Mesendoderm (in vitro differentiated cells): ENCODE data around the gene OTOS.

Experiments used
- DNase-seq: peaks from one replicate; pipeline ENCODE4 v3.0.0; 2013
- H2AK5ac ChIP-seq: 2 replicates; pipeline ENCODE4 v1.6.1; 2013; ENCODE audit warnings: low read length, inconsistent platforms
- H2BK120ac ChIP-seq: 2 replicates; pipeline ENCODE4 v1.6.1; 2013; ENCODE audit warnings: low read depth, mild to moderate bottlenecking, low read length, moderate library complexity, mixed read lengths
- H2BK15ac ChIP-seq: replicated peaks from 2 replicates; pipeline ENCODE4 v1.6.1; 2013; ENCODE audit warnings: low read depth, mild to moderate bottlenecking, moderate library complexity
- H2BK5ac ChIP-seq: 2 replicates; pipeline ENCODE4 v1.6.1; 2013; ENCODE audit warnings: low read length, inconsistent platforms
- H3K18ac ChIP-seq: 2 replicates; pipeline ENCODE4 v1.6.1; 2013; ENCODE audit warnings: mild to moderate bottlenecking, low read length, mixed read lengths
- H3K23ac ChIP-seq: one replicate; pipeline ENCODE4 v1.6.1; 2013; ENCODE audit warnings: low read length
- H3K27ac ChIP-seq: 2 replicates; pipeline ENCODE4 v1.5.1; 2013; ENCODE audit warnings: low read depth, mild to moderate bottlenecking, inconsistent platforms, low read length, moderate library complexity
- H3K27me3 ChIP-seq: 2 replicates; pipeline ENCODE4 v1.6.1; 2013; ENCODE audit warnings: low read length, control low read depth, mild to moderate bottlenecking, inconsistent platforms; ENCODE audit not compliant: insufficient read depth, poor library complexity
- H3K36me3 ChIP-seq: 2 replicates; pipeline ENCODE4 v1.6.1; 2013; ENCODE audit warnings: low read length, inconsistent platforms; ENCODE audit not compliant: control insufficient read depth, insufficient read depth
- H3K4ac ChIP-seq: one replicate; pipeline ENCODE4 v1.6.1; 2013; ENCODE audit warnings: low read depth, mild to moderate bottlenecking, low read length, moderate library complexity
- H3K4me1 ChIP-seq: 2 replicates; pipeline ENCODE4 v1.6.1; 2013; ENCODE audit warnings: low read depth, low read length, inconsistent platforms; ENCODE audit not compliant: control insufficient read depth
- H3K4me2 ChIP-seq: 2 replicates; pipeline ENCODE4 v1.6.1; 2013; ENCODE audit warnings: low read length
- H3K4me3 ChIP-seq: 2 replicates; pipeline ENCODE4 v1.5.1; 2013; ENCODE audit warnings: mild to moderate bottlenecking, low read length
- H3K56ac ChIP-seq: one replicate; pipeline ENCODE4 v1.6.1; 2013; ENCODE audit warnings: low read length
- H3K79me1 ChIP-seq: 2 replicates; pipeline ENCODE4 v1.6.1; 2013; ENCODE audit warnings: low read length, inconsistent platforms
- H3K79me2 ChIP-seq: 2 replicates; pipeline ENCODE4 v1.6.1; 2013; ENCODE audit warnings: mild to moderate bottlenecking, low read length; ENCODE audit not compliant: control insufficient read depth, insufficient read depth
- H3K9ac ChIP-seq: 2 replicates; pipeline ENCODE4 v1.6.1; 2013; ENCODE audit warnings: low read length, inconsistent platforms
- H4K5ac ChIP-seq: one replicate; pipeline ENCODE4 v1.6.1; 2013; ENCODE audit warnings: low read length
- H4K8ac ChIP-seq: one replicate; pipeline ENCODE4 v1.6.1; 2013; ENCODE audit warnings: low read depth, mild to moderate bottlenecking, control low read depth, low read length, moderate library complexity
- WGBS: extraction: QIAGEN DNeasy Blood & Tissue Kit; methylation state at CpG from one replicate; pipeline ENCODE4 v1.1.7; 2013; ENCODE audit warnings: low lambda C conversion rate, missing lambda C conversion rate; ENCODE audit not compliant: insufficient coverage; ENCODE audit errors: extremely low coverage; 5-methylcytosine and 5-hydroxymethylcytosine counted together

Gene OTOS

GRCh38 chr2:240107477-240107796 is 33.0 kb downstream of the OTOS start:
- no peak for DNase-seq
- no peak overlapping the region for H2AK5ac ChIP-seq
- no peaks in the 10 kb centered on the region for H3K79me1 ChIP-seq
- H3K27me3 ChIP-seq = no peaks in the 10 kb centered on the region
- H3K4me1 ChIP-seq = no peaks in the 10 kb centered on the region
- H3K4me3 ChIP-seq = no peak overlapping the region
- no peak overlapping the region for H2BK120ac ChIP-seq
- H3K4ac ChIP-seq = no peak overlapping the region
- no peak overlapping the region for H3K4me2 ChIP-seq
- H3K18ac ChIP-seq = no peak overlapping the region
- H3K36me3 ChIP-seq = no peaks in the 10 kb centered on the region
- H4K8ac ChIP-seq = no peak overlapping the region
- no peak overlapping the region for H4K5ac ChIP-seq
- no peak overlapping the region for H2BK5ac ChIP-seq
- no peak overlapping the region for H2BK15ac ChIP-seq
- H3K27ac ChIP-seq = no peak overlapping the region
- WGBS = no CpG with 5 or more reads among the region's 6 CpGs
- H3K23ac ChIP-seq = no peak overlapping the region
- no peaks in the 10 kb centered on the region for H3K79me2 ChIP-seq
- H3K9ac ChIP-seq = no peak overlapping the region
- no peak overlapping the region for H3K56ac ChIP-seq

- Histone ChIP-seq H3K27ac (no peak overlapping the region), H4K5ac (no peak overlapping the region), H3K79me1 (no peaks in the 10 kb centered on the region), H3K9ac (no peak overlapping the region), H3K4me2 (no peak overlapping the region), H2BK5ac (no peak overlapping the region), H3K4me3 (no peak overlapping the region), H3K4me1 (no peaks in the 10 kb centered on the region), H3K27me3 (no peaks in the 10 kb centered on the region), H3K79me2 (no peaks in the 10 kb centered on the region), H3K36me3 (no peaks in the 10 kb centered on the region), H2BK15ac (no peak overlapping the region), H2BK120ac (no peak overlapping the region), H3K23ac (no peak overlapping the region), H4K8ac (no peak overlapping the region), H3K18ac (no peak overlapping the region), H3K56ac (no peak overlapping the region), H2AK5ac (no peak overlapping the region), H3K4ac (no peak overlapping the region)
- DNase-seq = no peak
- no CpG with 5 or more reads among the region's 17 CpGs for whole genome bisulfite sequencing
Observed at GRCh38 chr2:240106765-240107476, 33.5 kb downstream of the OTOS start.

- Histone ChIP-seq H2BK15ac (no peak overlapping the region), H2BK5ac (no peak overlapping the region), H2AK5ac (no peak overlapping the region), H4K8ac (no peak overlapping the region), H3K9ac (no peak overlapping the region), H3K27me3 (no peaks in the 10 kb centered on the region), H3K27ac (no peak overlapping the region), H3K79me1 (no peaks in the 10 kb centered on the region), H3K36me3 (no peaks in the 10 kb centered on the region), H3K18ac (no peak overlapping the region), H3K79me2 (no peaks in the 10 kb centered on the region), H2BK120ac (no peak overlapping the region), H3K4me1 (no peaks in the 10 kb centered on the region), H3K23ac (no peak overlapping the region), H4K5ac (no peak overlapping the region), H3K4me2 (no peak overlapping the region), H3K4ac (no peak overlapping the region), H3K56ac (no peak overlapping the region), H3K4me3 (no peak overlapping the region)
- WGBS = no CpG with 5 or more reads among the region's 11 CpGs
- DNase-seq = no peak
Observed at GRCh38 chr2:240105982-240106381, 34.5 kb downstream of the OTOS start.

- no peaks in the 10 kb centered on the region for H3K36me3 ChIP-seq
- H2AK5ac ChIP-seq = no peak overlapping the region
- no peak for DNase-seq
- no peaks in the 10 kb centered on the region for H3K79me1 ChIP-seq
- no peak overlapping the region for H3K27ac ChIP-seq
- H3K4me2 ChIP-seq = no peak overlapping the region
- no peak overlapping the region for H4K8ac ChIP-seq
- H3K4ac ChIP-seq = no peak overlapping the region
- H3K79me2 ChIP-seq = no peaks in the 10 kb centered on the region
- H2BK15ac ChIP-seq = no peak overlapping the region
- H4K5ac ChIP-seq = no peak overlapping the region
- no peak overlapping the region for H3K23ac ChIP-seq
- no peaks in the 10 kb centered on the region for H3K4me1 ChIP-seq
- no peak overlapping the region for H3K9ac ChIP-seq
- H3K27me3 ChIP-seq = no peaks in the 10 kb centered on the region
- no peak overlapping the region for H2BK5ac ChIP-seq
- no peak overlapping the region for H2BK120ac ChIP-seq
- H3K4me3 ChIP-seq = no peak overlapping the region
- H3K56ac ChIP-seq = no peak overlapping the region
- no peak overlapping the region for H3K18ac ChIP-seq
- WGBS = no CpG with 5 or more reads among the region's 4 CpGs
Observed at GRCh38 chr2:240103136-240103535, 37.3 kb downstream of the OTOS start.

- Histone ChIP-seq H3K27ac (no peak overlapping the region), H3K79me1 (no peaks in the 10 kb centered on the region), H3K18ac (no peak overlapping the region), H4K5ac (no peak overlapping the region), H3K56ac (no peak overlapping the region), H2BK120ac (no peak overlapping the region), H4K8ac (no peak overlapping the region), H3K23ac (no peak overlapping the region), H2BK15ac (no peak overlapping the region), H3K27me3 (no peaks in the 10 kb centered on the region), H3K4ac (no peak overlapping the region), H3K4me1 (peaks cover 2% of the 10 kb centered on the region), H3K4me3 (no peak overlapping the region), H3K9ac (no peak overlapping the region), H3K79me2 (no peaks in the 10 kb centered on the region), H2BK5ac (no peak overlapping the region), H2AK5ac (no peak overlapping the region), H3K4me2 (no peak overlapping the region), H3K36me3 (no peaks in the 10 kb centered on the region)
- DNase-seq = no peak
- WGBS = no CpG with 5 or more reads among the region's 2 CpGs
Observed at GRCh38 chr2:240098349-240098748, 42.1 kb downstream of the OTOS start.
